Panc1 (cell line): ENCODE results near the gene DGKK.

ENCODE experiments used
- CTCF ChIP-seq: fragments of 450-650 bp; IDR thresholded peaks from 2 replicates; pipeline ENCODE4 v1.5.1; 2017; ENCODE audit warnings: mild to moderate bottlenecking
- POLR2AphosphoS5 ChIP-seq: IDR thresholded peaks from 2 replicates; pipeline ENCODE4 v1.6.1; 2012; ENCODE audit warnings: mild to moderate bottlenecking, low read depth, low read length, moderate library complexity

- TF ChIP-seq CTCF (no peak), POLR2AphosphoS5 (no peak)
These were observed 14.0 kb upstream of the DGKK start for GRCh38 chrX:50484662-50485061.
